GM23338 (cell line): Measurements from ENCODE around the gene SCRT2. TPM values are rescaled to one million over a fixed set of nuclear protein-coding genes. Genes with fewer than 3 reads are reported as not detected.

ENCODE experiments used
- ATAC-seq: fragments of 200-7000 bp; cut with Tn5 transposase; 3 replicates; pipeline ENCODE4 v1.9.1; 2020
- DNase-seq: peaks from one replicate; pipeline ENCODE4 v3.0.0-alpha.2; 2015; ENCODE audit warnings: low spot score
- H2AFZ ChIP-seq: fragments of 200-600 bp; sonication (generic); 2 replicates; pipeline ENCODE4 v1.8.0; 2016; ENCODE audit warnings: antibody characterized with exemption, mild to moderate bottlenecking, moderate library complexity
- H3F3A ChIP-seq: fragments of 200-600 bp; sonication (generic); replicated peaks from 2 replicates; pipeline ENCODE4 v1.8.0; 2017; ENCODE audit warnings: antibody characterized with exemption, mixed run types, low read depth
- H3K27ac ChIP-seq: fragments of 200-600 bp; sonication (generic); 2 replicates; pipeline ENCODE4 v1.6.1; 2016; ENCODE audit warnings: low read depth
- H3K27me3 ChIP-seq: fragments of 200-600 bp; sonication (generic); 2 replicates; pipeline ENCODE4 v1.8.0; 2016; ENCODE audit warnings: mild to moderate bottlenecking, mixed run types, moderate library complexity; ENCODE audit not compliant: insufficient read depth
- H3K36me3 ChIP-seq: fragments of 200-600 bp; sonication (generic); 2 replicates; pipeline ENCODE4 v1.8.0; 2016; ENCODE audit warnings: mild to moderate bottlenecking; ENCODE audit not compliant: insufficient read depth
- H3K4me1 ChIP-seq: fragments of 200-600 bp; sonication (generic); 2 replicates; pipeline ENCODE4 v1.8.0; 2016; ENCODE audit warnings: mild to moderate bottlenecking, moderate library complexity; ENCODE audit not compliant: insufficient read depth
- H3K4me2 ChIP-seq: fragments of 200-600 bp; sonication (generic); 2 replicates; pipeline ENCODE4 v1.7.1; 2017; ENCODE audit warnings: mixed run types
- H3K4me3 ChIP-seq: fragments of 200-600 bp; sonication (generic); 2 replicates; pipeline ENCODE4 v1.6.1; 2016; ENCODE audit warnings: mixed run types
- H3K79me2 ChIP-seq: fragments of 200-600 bp; sonication (generic); replicated peaks from 2 replicates; pipeline ENCODE4 v1.8.0; 2017; ENCODE audit warnings: mild to moderate bottlenecking; ENCODE audit not compliant: insufficient read depth
- H3K9me2 ChIP-seq: fragments of 200-600 bp; sonication (generic); 2 replicates; pipeline ENCODE4 v1.8.0; 2017; ENCODE audit not compliant: insufficient read depth
- H4K20me1 ChIP-seq: fragments of 200-600 bp; sonication (generic); replicated peaks from 2 replicates; pipeline ENCODE4 v1.8.0; 2017; ENCODE audit warnings: mild to moderate bottlenecking; ENCODE audit not compliant: insufficient read depth
- H3K27ac Mint-ChIP-seq: 2 replicates; pipeline ENCODE4 v1.8.0; 2020; ENCODE audit warnings: inconsistent platforms, mild to moderate bottlenecking, moderate library complexity, mixed read lengths
- H3K27me3 Mint-ChIP-seq: 3 replicates; pipeline ENCODE4 v1.8.0; 2022; ENCODE audit warnings: low read depth, mild to moderate bottlenecking, moderate library complexity, mixed read lengths, inconsistent platforms; ENCODE audit not compliant: insufficient read depth, poor library complexity
- H3K36me3 Mint-ChIP-seq: 3 replicates; pipeline ENCODE4 v1.8.0; 2021; ENCODE audit warnings: low read depth, mild to moderate bottlenecking, inconsistent platforms, moderate library complexity, mixed read lengths
- H3K4me1 Mint-ChIP-seq: 3 replicates; pipeline ENCODE4 v1.8.0; 2020; ENCODE audit warnings: mild to moderate bottlenecking, inconsistent platforms, mixed read lengths
- H3K4me3 Mint-ChIP-seq: 3 replicates; pipeline ENCODE4 v1.8.0; 2021; ENCODE audit warnings: moderate library complexity, mild to moderate bottlenecking, inconsistent platforms, mixed read lengths
- H3K9me3 Mint-ChIP-seq: 3 replicates; pipeline ENCODE4 v1.8.0; 2020; ENCODE audit warnings: moderate library complexity, mild to moderate bottlenecking, inconsistent platforms, mixed read lengths
- CREB1 ChIP-seq: fragments of 250-450 bp; sonication (Bioruptor Pico); IDR thresholded peaks from 2 replicates; pipeline ENCODE4 v1.5.0; 2020; ENCODE audit warnings: low read depth, mild to moderate bottlenecking, moderate library complexity
- EZH2 ChIP-seq: fragments of 200-600 bp; sonication (generic); IDR thresholded peaks from one replicate; pipeline ENCODE4 v1.8.0; 2017; ENCODE audit warnings: antibody characterized with exemption, mild to moderate bottlenecking, low read depth; ENCODE audit not compliant: unreplicated experiment
- EZH2phosphoT487 ChIP-seq: fragments of 200-600 bp; sonication (generic); IDR thresholded peaks from one replicate; pipeline ENCODE4 v1.8.1; 2018; ENCODE audit warnings: antibody characterized with exemption; ENCODE audit not compliant: unreplicated experiment
- JUNB ChIP-seq: IDR thresholded peaks from one replicate; pipeline ENCODE4 v1.6.1; 2016; ENCODE audit warnings: antibody characterized with exemption; ENCODE audit not compliant: unreplicated experiment
- NANOG ChIP-seq: IDR thresholded peaks from 2 replicates; pipeline ENCODE4 v1.6.1; 2016; ENCODE audit warnings: antibody characterized with exemption, borderline replicate concordance
- POLR2AphosphoS5 ChIP-seq: IDR thresholded peaks from 2 replicates; pipeline ENCODE4 v1.6.1; 2016; ENCODE audit warnings: antibody characterized with exemption, low read depth
- STAT1 ChIP-seq: IDR thresholded peaks from one replicate; pipeline ENCODE4 v1.6.1; 2016; ENCODE audit warnings: antibody characterized with exemption; ENCODE audit not compliant: unreplicated experiment
- ZNF114 ChIP-seq: fragments of 250-450 bp; sonication (Bioruptor Pico); IDR thresholded peaks from 2 replicates; pipeline ENCODE4 v1.5.0; 2020; ENCODE audit warnings: mild to moderate bottlenecking, moderate library complexity
- ZNF331 ChIP-seq: fragments of 250-450 bp; sonication (Bioruptor Pico); IDR thresholded peaks from 2 replicates; pipeline ENCODE4 v1.5.0; 2020; ENCODE audit warnings: low read depth, mild to moderate bottlenecking, moderate library complexity
- polyA plus RNA-seq: library from polyadenylated mRNA; unstranded; fragments of >200 nt; fragmentation: Nextera tagmentation; extraction: Ambion mirVana; gene quantifications from 2 replicates; pipeline ENCODE4 v1.2.1, GENCODE V29; 2016
- total RNA-seq: library from RNA; depleted of rRNA; stranded (reverse); fragments of >200 nt; shearing (Covaris generic); gene quantifications from 2 replicates; pipeline ENCODE4 v1.2.3, GENCODE V29; 2014
- TF ChIP-seq, protein P1 (sequence below): IDR thresholded peaks from one replicate; pipeline ENCODE4 v1.6.1; 2018; ENCODE audit warnings: antibody characterized with exemption; ENCODE audit not compliant: unreplicated experiment
- TF ChIP-seq, protein P2 (sequence below): fragments of 250-450 bp; sonication (Bioruptor Pico); IDR thresholded peaks from 2 replicates; pipeline ENCODE4 v1.5.0; 2020; ENCODE audit warnings: mild to moderate bottlenecking, moderate library complexity
- TF ChIP-seq, protein P3 (sequence below): IDR thresholded peaks from 2 replicates; pipeline ENCODE4 v1.6.1; 2016; ENCODE audit warnings: antibody characterized with exemption

SCRT2 gene
- total and polyA plus RNA-seq, 2 experiments from 2014 or later, result 0.31 TPM; not detected in 1

DNA sequence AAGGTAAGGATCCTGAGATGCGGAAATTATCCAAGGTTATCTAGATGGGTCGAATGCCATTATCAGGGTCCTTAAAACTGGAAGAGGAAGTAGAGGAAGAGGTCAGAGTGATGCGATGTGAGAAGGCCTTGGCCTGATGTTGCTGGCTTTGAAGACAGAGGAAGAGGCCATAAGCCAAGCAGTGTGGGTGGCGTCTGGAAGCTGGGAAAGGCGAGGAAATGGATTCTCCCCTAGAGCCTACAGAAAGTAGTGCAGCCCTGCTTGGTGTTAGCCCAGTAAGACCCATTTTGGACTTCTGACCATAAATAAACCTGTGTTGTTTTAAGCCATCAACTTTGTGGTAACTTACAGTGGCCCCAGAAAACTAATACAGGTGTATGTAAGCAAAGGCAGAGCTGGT, 24.6 kb downstream of the SCRT2 start:
- 0 out of 2 replicates have a peak, but pooled peaks cover 3% of the 10 kb centered on the region for H3K79me2 ChIP-seq
- H2AFZ ChIP-seq, result no peak overlapping the region
- H3K4me3 Mint-ChIP-seq, result peak overlapping the region; percentile 35; the same call in 1 of the 3 replicates
- peaks cover 22% of the 10 kb centered on the region for H3K4me1 ChIP-seq
- TF ChIP-seq POLR2AphosphoS5 (no peak), ZNF114 (no peak), EZH2phosphoT487 (no peak), JUNB (no peak), EZH2 (no peak), NANOG (no peak), CREB1 (CRISPR knock-in tag) (no peak), ZNF331 (CRISPR knock-in tag) (no peak), STAT1 (no peak)
- TF ChIP-seq, protein P1, sequence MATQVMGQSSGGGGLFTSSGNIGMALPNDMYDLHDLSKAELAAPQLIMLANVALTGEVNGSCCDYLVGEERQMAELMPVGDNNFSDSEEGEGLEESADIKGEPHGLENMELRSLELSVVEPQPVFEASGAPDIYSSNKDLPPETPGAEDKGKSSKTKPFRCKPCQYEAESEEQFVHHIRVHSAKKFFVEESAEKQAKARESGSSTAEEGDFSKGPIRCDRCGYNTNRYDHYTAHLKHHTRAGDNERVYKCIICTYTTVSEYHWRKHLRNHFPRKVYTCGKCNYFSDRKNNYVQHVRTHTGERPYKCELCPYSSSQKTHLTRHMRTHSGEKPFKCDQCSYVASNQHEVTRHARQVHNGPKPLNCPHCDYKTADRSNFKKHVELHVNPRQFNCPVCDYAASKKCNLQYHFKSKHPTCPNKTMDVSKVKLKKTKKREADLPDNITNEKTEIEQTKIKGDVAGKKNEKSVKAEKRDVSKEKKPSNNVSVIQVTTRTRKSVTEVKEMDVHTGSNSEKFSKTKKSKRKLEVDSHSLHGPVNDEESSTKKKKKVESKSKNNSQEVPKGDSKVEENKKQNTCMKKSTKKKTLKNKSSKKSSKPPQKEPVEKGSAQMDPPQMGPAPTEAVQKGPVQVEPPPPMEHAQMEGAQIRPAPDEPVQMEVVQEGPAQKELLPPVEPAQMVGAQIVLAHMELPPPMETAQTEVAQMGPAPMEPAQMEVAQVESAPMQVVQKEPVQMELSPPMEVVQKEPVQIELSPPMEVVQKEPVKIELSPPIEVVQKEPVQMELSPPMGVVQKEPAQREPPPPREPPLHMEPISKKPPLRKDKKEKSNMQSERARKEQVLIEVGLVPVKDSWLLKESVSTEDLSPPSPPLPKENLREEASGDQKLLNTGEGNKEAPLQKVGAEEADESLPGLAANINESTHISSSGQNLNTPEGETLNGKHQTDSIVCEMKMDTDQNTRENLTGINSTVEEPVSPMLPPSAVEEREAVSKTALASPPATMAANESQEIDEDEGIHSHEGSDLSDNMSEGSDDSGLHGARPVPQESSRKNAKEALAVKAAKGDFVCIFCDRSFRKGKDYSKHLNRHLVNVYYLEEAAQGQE, result no peak
- TF ChIP-seq, protein P2, sequence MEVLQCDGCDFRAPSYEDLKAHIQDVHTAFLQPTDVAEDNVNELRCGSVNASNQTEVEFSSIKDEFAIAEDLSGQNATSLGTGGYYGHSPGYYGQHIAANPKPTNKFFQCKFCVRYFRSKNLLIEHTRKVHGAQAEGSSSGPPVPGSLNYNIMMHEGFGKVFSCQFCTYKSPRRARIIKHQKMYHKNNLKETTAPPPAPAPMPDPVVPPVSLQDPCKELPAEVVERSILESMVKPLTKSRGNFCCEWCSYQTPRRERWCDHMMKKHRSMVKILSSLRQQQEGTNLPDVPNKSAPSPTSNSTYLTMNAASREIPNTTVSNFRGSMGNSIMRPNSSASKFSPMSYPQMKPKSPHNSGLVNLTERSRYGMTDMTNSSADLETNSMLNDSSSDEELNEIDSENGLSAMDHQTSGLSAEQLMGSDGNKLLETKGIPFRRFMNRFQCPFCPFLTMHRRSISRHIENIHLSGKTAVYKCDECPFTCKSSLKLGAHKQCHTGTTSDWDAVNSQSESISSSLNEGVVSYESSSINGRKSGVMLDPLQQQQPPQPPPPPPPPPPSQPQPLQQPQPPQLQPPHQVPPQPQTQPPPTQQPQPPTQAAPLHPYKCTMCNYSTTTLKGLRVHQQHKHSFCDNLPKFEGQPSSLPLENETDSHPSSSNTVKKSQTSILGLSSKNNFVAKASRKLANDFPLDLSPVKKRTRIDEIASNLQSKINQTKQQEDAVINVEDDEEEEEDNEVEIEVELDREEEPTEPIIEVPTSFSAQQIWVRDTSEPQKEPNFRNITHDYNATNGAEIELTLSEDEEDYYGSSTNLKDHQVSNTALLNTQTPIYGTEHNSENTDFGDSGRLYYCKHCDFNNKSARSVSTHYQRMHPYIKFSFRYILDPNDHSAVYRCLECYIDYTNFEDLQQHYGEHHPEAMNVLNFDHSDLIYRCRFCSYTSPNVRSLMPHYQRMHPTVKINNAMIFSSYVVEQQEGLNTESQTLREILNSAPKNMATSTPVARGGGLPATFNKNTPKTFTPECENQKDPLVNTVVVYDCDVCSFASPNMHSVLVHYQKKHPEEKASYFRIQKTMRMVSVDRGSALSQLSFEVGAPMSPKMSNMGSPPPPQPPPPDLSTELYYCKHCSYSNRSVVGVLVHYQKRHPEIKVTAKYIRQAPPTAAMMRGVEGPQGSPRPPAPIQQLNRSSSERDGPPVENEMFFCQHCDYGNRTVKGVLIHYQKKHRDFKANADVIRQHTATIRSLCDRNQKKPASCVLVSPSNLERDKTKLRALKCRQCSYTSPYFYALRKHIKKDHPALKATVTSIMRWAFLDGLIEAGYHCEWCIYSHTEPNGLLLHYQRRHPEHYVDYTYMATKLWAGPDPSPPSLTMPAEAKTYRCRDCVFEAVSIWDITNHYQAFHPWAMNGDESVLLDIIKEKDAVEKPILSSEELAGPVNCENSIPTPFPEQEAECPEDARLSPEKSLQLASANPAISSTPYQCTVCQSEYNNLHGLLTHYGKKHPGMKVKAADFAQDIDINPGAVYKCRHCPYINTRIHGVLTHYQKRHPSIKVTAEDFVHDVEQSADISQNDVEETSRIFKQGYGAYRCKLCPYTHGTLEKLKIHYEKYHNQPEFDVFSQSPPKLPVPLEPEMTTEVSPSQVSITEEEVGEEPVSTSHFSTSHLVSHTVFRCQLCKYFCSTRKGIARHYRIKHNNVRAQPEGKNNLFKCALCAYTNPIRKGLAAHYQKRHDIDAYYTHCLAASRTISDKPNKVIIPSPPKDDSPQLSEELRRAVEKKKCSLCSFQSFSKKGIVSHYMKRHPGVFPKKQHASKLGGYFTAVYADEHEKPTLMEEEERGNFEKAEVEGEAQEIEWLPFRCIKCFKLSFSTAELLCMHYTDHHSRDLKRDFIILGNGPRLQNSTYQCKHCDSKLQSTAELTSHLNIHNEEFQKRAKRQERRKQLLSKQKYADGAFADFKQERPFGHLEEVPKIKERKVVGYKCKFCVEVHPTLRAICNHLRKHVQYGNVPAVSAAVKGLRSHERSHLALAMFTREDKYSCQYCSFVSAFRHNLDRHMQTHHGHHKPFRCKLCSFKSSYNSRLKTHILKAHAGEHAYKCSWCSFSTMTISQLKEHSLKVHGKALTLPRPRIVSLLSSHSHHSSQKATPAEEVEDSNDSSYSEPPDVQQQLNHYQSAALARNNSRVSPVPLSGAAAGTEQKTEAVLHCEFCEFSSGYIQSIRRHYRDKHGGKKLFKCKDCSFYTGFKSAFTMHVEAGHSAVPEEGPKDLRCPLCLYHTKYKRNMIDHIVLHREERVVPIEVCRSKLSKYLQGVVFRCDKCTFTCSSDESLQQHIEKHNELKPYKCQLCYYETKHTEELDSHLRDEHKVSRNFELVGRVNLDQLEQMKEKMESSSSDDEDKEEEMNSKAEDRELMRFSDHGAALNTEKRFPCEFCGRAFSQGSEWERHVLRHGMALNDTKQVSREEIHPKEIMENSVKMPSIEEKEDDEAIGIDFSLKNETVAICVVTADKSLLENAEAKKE (CRISPR knock-in tag), result no peak
- TF ChIP-seq, protein P3, sequence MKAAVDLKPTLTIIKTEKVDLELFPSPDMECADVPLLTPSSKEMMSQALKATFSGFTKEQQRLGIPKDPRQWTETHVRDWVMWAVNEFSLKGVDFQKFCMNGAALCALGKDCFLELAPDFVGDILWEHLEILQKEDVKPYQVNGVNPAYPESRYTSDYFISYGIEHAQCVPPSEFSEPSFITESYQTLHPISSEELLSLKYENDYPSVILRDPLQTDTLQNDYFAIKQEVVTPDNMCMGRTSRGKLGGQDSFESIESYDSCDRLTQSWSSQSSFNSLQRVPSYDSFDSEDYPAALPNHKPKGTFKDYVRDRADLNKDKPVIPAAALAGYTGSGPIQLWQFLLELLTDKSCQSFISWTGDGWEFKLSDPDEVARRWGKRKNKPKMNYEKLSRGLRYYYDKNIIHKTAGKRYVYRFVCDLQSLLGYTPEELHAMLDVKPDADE, result no peak
- no peak overlapping the region for H3K27ac ChIP-seq
- H3K36me3 ChIP-seq, result no peaks in the 10 kb centered on the region
- H3K4me2 ChIP-seq, result no peak overlapping the region
- H3K27me3 ChIP-seq, result peaks cover 13% of the 10 kb centered on the region
- H3K9me3 Mint-ChIP-seq, result peaks cover 3% of the 10 kb centered on the region; the same call in 1 of the 3 replicates
- no peak overlapping the region for H3K27ac Mint-ChIP-seq
- peaks cover 43% of the 10 kb centered on the region for H3K36me3 Mint-ChIP-seq
- no peaks in the 10 kb centered on the region for H3K9me2 ChIP-seq
- no peak overlapping the region for H3K4me3 ChIP-seq
- ATAC-seq (peak; percentile 12; the same call in 2 of the 3 replicates), DNase-seq (peak; percentile 67)
- H4K20me1 ChIP-seq, result no peaks in the 10 kb centered on the region; the same call in 1 of the 2 replicates
- H3F3A ChIP-seq, result peaks cover 14% of the 10 kb centered on the region
- H3K4me1 Mint-ChIP-seq, result peaks cover 33% of the 10 kb centered on the region
- H3K27me3 Mint-ChIP-seq, result peaks cover 10% of the 10 kb centered on the region
